Mucosa of rectum (tissue), 2 donors: Measurements from ENCODE around the gene KDM3B.

Experiments used
- H3K27ac ChIP-seq, 2 donors: one replicate each; pipeline ENCODE4 v1.7.0; 2013; ENCODE audit warnings: inconsistent platforms in 2 of 2, low read depth in 2 of 2, low read length in 2 of 2
- H3K27me3 ChIP-seq, 2 donors: one replicate each; pipeline ENCODE4 v1.7.0; 2013; ENCODE audit warnings: low read length in 2 of 2; ENCODE audit not compliant: control insufficient read depth in 2 of 2, insufficient read depth in 2 of 2
- H3K36me3 ChIP-seq, 2 donors: one replicate each; pipeline ENCODE4 v1.7.0; 2013; ENCODE audit warnings: low read length in 2 of 2; ENCODE audit not compliant: control insufficient read depth in 2 of 2, insufficient read depth in 2 of 2
- H3K4me1 ChIP-seq, 2 donors: one replicate each; pipeline ENCODE4 v1.7.0; 2013; ENCODE audit warnings: low read length in 2 of 2, mild to moderate bottlenecking in 1 of 2; ENCODE audit not compliant: control insufficient read depth in 2 of 2, insufficient read depth in 2 of 2
- H3K4me3 ChIP-seq, 2 donors: one replicate each; pipeline ENCODE4 v1.7.0; 2013; ENCODE audit warnings: low read length in 2 of 2
- H3K9ac ChIP-seq, 2 donors: one replicate each; pipeline ENCODE4 v1.7.0; 2013; ENCODE audit warnings: low read length in 2 of 2, low read depth in 1 of 2, mild to moderate bottlenecking in 1 of 2
- H3K9me3 ChIP-seq, 2 donors: one replicate each; pipeline ENCODE4 v1.7.0; 2013; ENCODE audit warnings: low read length in 2 of 2; ENCODE audit not compliant: control insufficient read depth in 2 of 2
- donor health status: healthy.
- donor health status: Normal muscosa, but diverticular disease.

The KDM3B gene

DNA sequence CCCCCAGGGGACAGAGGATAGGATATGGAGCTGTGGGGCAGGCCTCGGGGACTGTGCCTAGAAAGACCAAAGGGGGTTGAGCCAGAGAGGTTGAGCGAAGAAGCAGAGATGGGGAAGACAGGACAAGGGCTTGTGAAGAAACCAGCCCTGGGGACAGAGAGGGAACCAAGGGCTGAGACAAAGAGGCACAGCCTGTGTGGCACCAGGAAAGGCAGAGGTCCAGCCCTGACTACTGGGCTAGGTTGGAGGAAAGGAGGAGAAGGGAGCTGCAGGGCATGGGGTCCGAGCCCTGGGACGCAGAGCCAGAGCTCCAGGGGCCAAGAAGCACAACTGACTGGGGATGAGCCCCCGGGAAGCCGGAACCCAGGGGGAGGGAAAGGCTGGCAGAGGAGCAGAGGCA lies 95.6 kb downstream of the KDM3B start:
- Histone ChIP-seq H3K4me3 (no peak overlapping the region), H3K9ac (no peak overlapping the region), H3K36me3 (no peaks in the 10 kb centered on the region), H3K9me3 (no peaks in the 10 kb centered on the region), H3K27ac (no peak overlapping the region), H3K4me1 (no peaks in the 10 kb centered on the region), H3K27me3 (no peaks in the 10 kb centered on the region)

DNA sequence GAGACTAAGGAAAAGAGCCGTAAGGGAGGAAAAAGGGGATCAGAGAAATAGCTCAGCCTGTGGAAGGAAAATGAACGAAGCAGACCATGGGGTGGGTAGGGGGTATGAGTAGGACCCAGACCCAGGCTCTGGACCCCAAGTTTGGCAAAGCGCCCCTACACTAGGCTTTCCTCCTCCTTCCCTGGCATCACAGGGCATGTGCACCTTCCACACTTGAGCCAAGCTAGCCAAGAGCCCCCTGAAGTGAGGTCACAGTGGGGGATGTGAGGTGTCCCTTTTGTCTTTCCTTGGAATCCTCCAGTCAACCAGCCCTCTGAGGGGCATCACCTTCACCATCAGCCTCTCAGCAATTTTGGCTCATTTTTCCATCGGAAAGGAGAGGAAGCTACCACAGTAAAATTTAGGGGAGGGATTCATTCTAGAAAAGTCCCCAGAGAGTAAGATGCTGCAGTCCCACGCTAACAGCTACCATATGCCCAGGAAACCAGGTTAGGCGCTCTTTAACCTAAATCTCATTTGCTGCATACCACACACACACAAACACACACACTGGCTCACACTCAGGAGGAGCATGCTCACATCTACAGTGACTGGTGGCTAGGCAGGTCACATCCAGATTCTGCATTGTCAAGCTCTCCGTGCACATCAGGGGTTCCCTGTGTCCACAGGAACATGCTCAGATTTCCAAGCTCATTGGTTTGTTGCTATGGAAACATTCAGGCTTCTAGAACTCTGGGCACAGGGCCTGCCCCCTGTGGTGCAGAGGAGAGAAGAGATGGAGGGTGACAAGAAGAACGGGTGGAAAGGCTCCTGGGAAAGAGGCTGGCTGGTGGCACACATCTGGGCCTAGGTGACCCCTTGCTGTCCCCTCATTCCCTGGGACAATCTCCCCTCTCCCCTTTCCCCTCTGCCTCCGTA lies 96.3 kb downstream of the KDM3B start:
- Histone ChIP-seq H3K4me1 (no peaks in the 10 kb centered on the region), H3K36me3 (no peaks in the 10 kb centered on the region), H3K27ac (no peak overlapping the region), H3K27me3 (no peaks in the 10 kb centered on the region), H3K4me3 (no peak overlapping the region), H3K9ac (no peak overlapping the region), H3K9me3 (no peaks in the 10 kb centered on the region)

DNA sequence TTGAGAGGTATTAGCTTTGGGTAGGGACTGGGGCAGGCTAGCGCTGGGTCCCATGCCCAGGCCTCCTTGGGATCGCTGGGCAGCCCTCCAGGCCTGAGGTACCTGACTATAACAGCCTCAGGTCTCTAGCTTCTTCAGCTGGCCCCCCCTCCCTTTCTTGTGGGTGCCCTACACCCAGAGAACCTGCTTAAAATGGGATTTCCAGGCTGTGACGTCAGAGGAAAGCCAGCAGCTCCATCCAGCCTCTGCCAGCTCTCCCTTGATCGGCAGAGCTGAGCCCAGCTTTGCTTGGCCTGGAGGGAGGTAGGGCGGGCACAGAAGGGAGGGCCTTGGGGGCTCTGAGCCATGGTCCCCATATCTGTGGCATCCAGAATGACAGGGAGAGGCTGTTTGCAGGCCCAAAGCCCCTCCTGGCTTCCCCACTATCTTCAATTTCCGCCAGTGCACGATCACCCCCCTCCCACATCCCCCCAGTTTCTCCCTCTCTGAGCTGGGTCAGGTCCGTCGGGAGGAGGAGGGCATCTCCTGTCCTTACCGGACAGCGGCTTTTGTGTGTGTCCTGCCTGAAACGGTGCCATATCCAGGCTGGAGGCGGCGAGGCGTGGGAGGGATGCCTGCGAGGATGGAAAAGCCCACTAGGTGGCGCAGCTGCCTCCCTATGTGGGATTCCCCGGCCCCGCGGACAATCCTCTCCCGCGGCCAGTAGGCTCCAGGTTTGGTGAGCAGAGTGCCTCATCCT lies 97.2 kb downstream of the KDM3B start:
- Histone ChIP-seq H3K4me1 (no peaks in the 10 kb centered on the region), H3K4me3 (peak overlapping the region in 1 of 2 donors; percentile 20), H3K27ac (no peak overlapping the region), H3K27me3 (no peaks in the 10 kb centered on the region), H3K9me3 (no peaks in the 10 kb centered on the region), H3K36me3 (no peaks in the 10 kb centered on the region), H3K9ac (no peak overlapping the region)

DNA sequence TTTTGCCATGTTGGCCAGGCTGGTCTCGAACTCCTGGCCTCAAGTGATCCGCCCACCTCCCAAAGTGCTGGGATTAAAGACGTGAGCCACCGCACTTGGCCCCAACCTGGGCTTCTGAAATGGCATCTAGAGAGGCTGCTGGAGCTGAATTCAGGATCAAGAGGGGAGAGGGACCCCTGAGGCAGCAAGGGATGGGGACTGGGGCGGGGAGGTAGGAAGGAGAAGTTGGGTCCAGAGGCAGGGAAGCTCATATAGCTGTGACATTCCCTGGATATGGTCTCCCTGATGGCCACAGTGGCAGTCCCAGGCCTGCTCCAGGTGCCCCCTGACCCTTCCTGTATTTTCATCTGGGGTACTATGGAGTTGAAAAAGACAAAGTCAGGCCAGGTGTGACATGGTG lies 98.5 kb downstream of the KDM3B start:
- Histone ChIP-seq H3K9ac (no peak overlapping the region), H3K9me3 (no peaks in the 10 kb centered on the region), H3K27me3 (no peaks in the 10 kb centered on the region), H3K4me1 (no peaks in the 10 kb centered on the region), H3K36me3 (no peaks in the 10 kb centered on the region), H3K4me3 (no peak overlapping the region), H3K27ac (no peak overlapping the region)

DNA sequence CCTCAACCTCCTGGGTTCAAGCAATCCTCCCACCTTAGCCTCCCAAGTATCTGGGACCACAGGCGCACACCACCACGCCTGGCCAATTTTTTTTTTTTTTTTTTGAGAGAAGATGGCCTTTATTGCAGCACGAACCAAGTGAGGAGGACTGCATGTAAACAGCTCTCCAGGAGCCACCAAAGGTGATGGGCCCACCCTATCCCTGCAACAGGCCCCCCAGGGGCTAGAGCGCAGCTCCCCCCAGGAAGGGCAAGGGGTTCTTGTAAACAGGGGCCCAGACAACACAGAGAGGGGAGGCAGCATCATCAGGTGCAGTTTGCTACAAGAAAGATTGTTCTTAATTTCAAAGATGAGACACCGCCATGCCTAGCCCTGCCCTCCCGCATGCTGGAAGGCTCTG lies 100.2 kb downstream of the KDM3B start:
- H3K4me3 ChIP-seq = no peak overlapping the region
- no peak overlapping the region for H3K27ac ChIP-seq
- H3K9me3 ChIP-seq = no peaks in the 10 kb centered on the region
- no peaks in the 10 kb centered on the region for H3K4me1 ChIP-seq
- no peaks in the 10 kb centered on the region for H3K27me3 ChIP-seq
- no peaks in the 10 kb centered on the region for H3K36me3 ChIP-seq
- H3K9ac ChIP-seq = no peak overlapping the region

DNA sequence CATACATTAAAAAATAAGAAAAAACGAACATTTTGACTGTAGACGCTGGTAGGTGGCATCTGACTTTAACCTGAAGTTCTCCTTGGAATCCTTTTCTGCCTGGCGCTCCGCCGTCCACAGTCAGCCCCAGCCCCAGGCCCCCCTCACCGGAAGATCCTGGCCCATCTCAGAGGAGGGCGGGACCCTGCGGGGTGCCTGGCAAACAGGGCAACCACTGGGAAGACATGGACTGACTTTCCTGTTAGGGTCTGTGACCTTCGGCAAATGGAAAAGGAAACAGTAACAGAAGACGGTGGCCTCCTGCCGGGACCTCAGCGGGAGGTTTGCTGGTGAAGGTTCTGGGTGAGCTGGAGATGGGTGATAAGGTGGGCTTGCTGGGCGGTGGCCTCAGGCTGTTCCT lies 101.1 kb downstream of the KDM3B start:
- H3K27ac ChIP-seq = no peak overlapping the region
- no peak overlapping the region for H3K4me3 ChIP-seq
- no peaks in the 10 kb centered on the region for H3K36me3 ChIP-seq
- H3K27me3 ChIP-seq = no peaks in the 10 kb centered on the region
- peaks cover 0 to under 1% of the 10 kb centered on the region in 2 donors for H3K4me1 ChIP-seq
- H3K9me3 ChIP-seq = no peaks in the 10 kb centered on the region
- no peak overlapping the region for H3K9ac ChIP-seq

DNA sequence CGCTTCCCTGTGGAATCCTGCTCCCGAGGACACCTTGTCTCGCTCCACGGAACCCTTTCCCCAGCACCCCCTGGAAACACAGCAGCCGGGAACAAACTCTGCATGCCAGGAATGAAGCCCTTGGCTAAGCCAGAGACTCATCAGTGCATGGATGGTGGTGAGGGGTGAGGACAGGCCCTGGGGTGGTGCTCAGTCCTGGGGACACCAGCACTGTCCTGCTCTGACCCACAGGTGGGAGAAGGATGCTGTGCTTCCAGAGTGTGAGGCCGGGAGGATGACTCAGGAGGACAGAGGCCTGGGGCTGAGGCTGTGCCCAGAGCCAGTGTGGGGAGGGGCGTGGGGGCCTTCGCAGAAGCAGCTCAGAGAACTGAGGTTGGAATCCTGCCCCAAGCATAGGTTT lies 101.6 kb downstream of the KDM3B start:
- no peak overlapping the region for H3K27ac ChIP-seq
- H3K27me3 ChIP-seq = no peaks in the 10 kb centered on the region

DNA sequence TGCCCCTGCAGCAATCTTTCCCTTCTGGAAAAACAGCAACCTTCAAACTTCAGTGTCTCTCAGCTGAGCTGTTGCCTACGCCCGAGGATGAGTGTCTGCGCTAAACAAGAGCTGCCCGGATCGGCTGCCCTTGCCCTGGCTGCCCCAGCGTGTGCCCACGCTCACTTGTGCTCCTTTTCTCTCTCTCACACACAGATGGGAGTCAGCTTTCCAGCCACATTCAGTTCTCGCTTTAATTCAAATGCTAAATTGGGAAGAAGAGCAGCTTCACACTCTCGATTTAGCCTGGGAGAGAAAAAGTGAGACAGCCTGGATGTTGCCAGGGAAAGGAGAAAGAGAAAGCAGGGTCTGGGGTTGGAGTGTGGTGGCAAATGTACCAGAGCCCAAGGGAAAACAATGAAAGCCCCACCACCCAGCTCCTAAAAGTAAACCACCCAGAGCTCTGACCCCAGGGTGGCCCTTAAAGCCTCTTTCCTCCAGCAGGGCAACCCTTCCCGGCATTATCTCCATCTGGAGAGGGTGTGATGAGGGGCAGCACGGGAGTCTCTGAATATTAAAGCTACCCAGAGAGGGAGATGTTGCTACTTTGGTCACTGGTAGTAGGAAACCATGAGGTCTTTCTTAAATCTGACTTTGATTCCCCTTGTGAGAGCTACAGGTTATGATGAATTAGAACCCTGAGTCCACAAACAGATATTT lies 102.9 kb downstream of the KDM3B start:
- no peaks in the 10 kb centered on the region for H3K9me3 ChIP-seq
- H3K36me3 ChIP-seq = no peaks in the 10 kb centered on the region
- H3K4me3 ChIP-seq = no peak overlapping the region
- no peak overlapping the region for H3K27ac ChIP-seq
- no peak overlapping the region for H3K9ac ChIP-seq
- peaks cover 4 to 11% of the 10 kb centered on the region in 2 donors for H3K4me1 ChIP-seq
- no peaks in the 10 kb centered on the region for H3K27me3 ChIP-seq

More for the DNA sequence above, 101.6 kb downstream of the KDM3B start:
- peaks cover 0 to 6% of the 10 kb centered on the region in 2 donors for H3K4me1 ChIP-seq
- H3K4me3 ChIP-seq = no peak overlapping the region
- no peaks in the 10 kb centered on the region for H3K36me3 ChIP-seq
- no peaks in the 10 kb centered on the region for H3K9me3 ChIP-seq
- no peak overlapping the region for H3K9ac ChIP-seq

DNA sequence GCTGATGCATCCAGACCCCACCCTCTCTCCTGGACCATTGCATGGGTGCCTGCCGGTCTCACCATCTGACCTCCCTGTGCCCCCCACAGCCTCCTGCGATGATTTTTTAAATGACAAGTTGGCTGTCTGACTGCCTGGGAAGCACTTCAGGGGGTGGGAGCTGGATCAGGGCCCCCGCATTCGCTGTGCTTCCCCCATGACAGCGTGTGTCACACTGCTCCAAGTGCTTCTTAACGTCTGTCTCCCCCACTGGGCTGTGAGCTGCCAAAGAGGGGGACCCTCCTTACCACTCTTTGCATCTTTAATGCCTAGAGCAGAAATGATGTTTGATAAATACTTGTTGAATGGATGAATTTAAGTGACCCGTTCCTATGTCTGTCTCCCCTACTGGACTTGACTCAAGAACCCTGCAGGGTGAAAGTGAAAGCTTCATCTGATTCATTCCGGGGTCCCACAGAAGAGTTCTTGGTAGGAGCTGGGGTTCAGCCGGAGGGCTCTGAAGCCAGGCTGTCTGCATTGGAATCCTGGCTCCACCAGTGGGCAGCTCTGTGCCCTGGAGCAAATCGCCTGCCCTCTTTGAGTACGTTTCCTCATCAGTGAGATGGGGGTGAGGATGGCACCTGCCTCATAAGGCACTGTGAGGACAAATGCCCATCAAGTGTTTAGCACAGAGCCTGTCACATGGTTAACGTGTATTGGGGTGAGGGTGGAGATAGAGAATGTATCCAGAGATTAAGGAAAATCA lies 105.2 kb downstream of the KDM3B start:
- Histone ChIP-seq H3K4me1 (peaks cover 4 to 11% of the 10 kb centered on the region in 2 donors), H3K9ac (no peak overlapping the region), H3K4me3 (no peak overlapping the region)

More for the DNA sequence above, 105.2 kb downstream of the KDM3B start:
- H3K36me3 ChIP-seq = no peaks in the 10 kb centered on the region
- no peaks in the 10 kb centered on the region for H3K9me3 ChIP-seq
- H3K27me3 ChIP-seq = no peaks in the 10 kb centered on the region
- H3K27ac ChIP-seq = no peak overlapping the region
